PFSK-1 (cell line): Measurements from ENCODE around the gene SMAD3.

Experiments
- FOXP2 ChIP-seq: optimal IDR thresholded peaks from 2 replicates; pipeline ENCODE3; 2011; ENCODE audit warnings: borderline replicate concordance, control low read depth, inconsistent platforms; ENCODE audit not compliant: insufficient read depth; ENCODE audit errors: extremely low read length, extremely low read depth
- POLR2AphosphoS5 ChIP-seq: IDR thresholded peaks from 2 replicates; pipeline ENCODE4 v1.6.1; 2012; ENCODE audit warnings: low read depth, mild to moderate bottlenecking, control low read depth, low read length, moderate library complexity
- SIN3A ChIP-seq: IDR thresholded peaks from 2 replicates; pipeline ENCODE4 v1.6.1; 2012; ENCODE audit warnings: mild to moderate bottlenecking, low read length, moderate library complexity, borderline replicate concordance; ENCODE audit not compliant: insufficient read depth
- TAF1 ChIP-seq: IDR thresholded peaks from 2 replicates; pipeline ENCODE4 v1.6.1; 2012; ENCODE audit warnings: low read length, control low read depth, borderline replicate concordance; ENCODE audit not compliant: insufficient read depth
- TF ChIP-seq, protein P1 (sequence below), 2 experiments: IDR thresholded peaks; 2 replicates each; pipeline versions ENCODE4 v1.6.1 to v1.8.0; 2011 to 2012; ENCODE audit warnings: low read depth in 2 of 2, low read length in 2 of 2, control low read depth in 1 of 2, inconsistent platforms in 1 of 2, mild to moderate bottlenecking in 1 of 2, moderate library complexity in 1 of 2; ENCODE audit not compliant: insufficient read depth in 1 of 2

DNA sequence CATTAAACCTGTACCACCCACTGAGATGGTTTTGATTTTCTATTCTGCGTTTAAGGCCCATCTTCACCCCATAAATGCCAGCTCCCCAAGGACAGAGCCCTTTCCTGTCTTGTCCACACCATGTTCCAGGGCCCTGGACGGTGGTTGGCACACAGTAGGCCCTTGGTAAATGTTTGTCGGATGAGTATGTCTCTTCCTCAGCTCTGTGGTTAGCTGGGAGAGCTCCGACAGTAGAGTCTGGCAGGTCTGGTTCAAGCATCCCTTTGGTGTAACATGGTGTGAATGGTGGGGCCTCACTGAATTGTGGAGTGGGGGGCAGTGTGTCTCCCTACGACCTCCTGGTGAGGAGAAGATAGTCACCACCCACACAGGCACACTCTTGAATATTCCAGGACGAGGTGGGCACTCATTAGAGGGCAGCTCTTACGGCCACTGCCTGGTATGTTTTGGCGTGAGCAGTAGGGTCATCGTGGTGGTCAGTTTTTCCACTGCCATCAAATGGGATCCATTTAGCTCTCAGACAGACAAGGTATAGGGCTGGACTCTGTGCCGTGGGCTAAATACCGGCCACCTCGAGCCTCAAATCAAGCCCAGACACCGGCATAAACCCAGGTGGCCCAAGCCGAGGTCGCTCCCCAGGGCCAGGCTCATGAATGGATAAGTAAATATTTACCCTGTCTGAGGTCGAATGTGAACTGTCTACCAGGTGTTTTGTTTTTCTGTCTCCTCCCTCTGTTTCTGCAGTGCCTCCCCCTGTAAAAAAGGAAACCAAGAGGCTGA lies 61.3 kb downstream of the SMAD3 start:
- no peak for TF ChIP-seq POLR2AphosphoS5
- TF ChIP-seq, protein P1, sequence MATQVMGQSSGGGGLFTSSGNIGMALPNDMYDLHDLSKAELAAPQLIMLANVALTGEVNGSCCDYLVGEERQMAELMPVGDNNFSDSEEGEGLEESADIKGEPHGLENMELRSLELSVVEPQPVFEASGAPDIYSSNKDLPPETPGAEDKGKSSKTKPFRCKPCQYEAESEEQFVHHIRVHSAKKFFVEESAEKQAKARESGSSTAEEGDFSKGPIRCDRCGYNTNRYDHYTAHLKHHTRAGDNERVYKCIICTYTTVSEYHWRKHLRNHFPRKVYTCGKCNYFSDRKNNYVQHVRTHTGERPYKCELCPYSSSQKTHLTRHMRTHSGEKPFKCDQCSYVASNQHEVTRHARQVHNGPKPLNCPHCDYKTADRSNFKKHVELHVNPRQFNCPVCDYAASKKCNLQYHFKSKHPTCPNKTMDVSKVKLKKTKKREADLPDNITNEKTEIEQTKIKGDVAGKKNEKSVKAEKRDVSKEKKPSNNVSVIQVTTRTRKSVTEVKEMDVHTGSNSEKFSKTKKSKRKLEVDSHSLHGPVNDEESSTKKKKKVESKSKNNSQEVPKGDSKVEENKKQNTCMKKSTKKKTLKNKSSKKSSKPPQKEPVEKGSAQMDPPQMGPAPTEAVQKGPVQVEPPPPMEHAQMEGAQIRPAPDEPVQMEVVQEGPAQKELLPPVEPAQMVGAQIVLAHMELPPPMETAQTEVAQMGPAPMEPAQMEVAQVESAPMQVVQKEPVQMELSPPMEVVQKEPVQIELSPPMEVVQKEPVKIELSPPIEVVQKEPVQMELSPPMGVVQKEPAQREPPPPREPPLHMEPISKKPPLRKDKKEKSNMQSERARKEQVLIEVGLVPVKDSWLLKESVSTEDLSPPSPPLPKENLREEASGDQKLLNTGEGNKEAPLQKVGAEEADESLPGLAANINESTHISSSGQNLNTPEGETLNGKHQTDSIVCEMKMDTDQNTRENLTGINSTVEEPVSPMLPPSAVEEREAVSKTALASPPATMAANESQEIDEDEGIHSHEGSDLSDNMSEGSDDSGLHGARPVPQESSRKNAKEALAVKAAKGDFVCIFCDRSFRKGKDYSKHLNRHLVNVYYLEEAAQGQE (IDR thresholded peaks at IDR 0.05; ENCODE audit: insufficient read depth in 1 of 2, low read depth in 2 of 2, low read length in 2 of 2) = no peak
- no peak for TF ChIP-seq SIN3A
- no peak for TF ChIP-seq TAF1
- TF ChIP-seq FOXP2 = no peak
